ENCODE data around the gene PISD.

DNA sequence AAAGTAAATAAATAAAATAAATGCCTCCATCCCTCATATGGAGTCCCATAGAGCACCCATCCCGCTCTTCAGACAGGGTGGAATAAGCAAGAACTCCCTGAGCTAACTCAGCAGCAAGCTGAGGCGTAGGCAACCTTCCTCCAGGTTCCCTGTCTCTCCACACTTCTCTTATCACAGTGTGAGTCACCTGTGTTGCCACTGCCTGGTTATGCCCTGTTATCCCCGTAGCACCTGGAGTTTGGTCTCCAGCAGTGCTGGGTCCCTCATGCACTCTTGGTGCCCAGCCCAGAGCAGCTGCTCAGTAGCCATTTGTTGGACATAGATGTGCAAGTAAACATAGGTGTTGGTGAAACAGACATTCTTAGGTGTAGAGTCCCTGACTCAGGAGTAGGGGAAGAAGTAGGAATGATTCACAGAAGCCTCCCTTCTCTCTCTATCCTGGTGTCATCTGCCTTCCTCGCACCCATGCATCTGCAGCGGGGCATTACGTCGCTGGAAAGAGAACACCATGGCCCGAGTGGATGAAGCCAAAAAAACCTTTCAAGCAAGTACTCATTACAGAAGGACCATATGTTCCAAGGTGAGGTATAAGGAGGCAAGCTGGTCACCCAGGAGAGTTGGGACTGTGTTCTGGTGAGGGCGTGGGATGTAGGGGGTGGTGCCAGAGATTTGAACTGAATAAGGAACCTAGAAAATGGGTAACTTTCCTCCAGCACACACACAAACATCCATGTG lies 56.0 kb downstream of the PISD start:
- no peak for TF ChIP-seq CTCF (IDR thresholded peaks at IDR 0.05; ENCODE audit: insufficient read depth, low read length, poor library complexity, severe bottlenecking)
- no peak for TF ChIP-seq EZH2phosphoT487 (conservative IDR thresholded peaks at IDR 0.05; ENCODE audit: low read length)
